T-helper 1 cell treated with Interleukin-12 subunit alpha and Interleukin-12 subunit beta and Interleukin-4 antibody, amounts not matched to agents 30 ng/mL and 1 ng/mL, for 36 hours (primary cell): Measurements from ENCODE around the gene DMRTA2. TPM values are rescaled to one million over a fixed set of nuclear protein-coding genes. Genes with fewer than 3 reads are reported as not detected.
"Not testable (repeated sequence)": the region's sequence is repeated elsewhere in the genome, so short reads cannot be mapped to it uniquely, and the experiment has no call there.

ENCODE experiments used
- intact Hi-C: fragments of 100-400 bp; cut with micrococcal nuclease; formaldehyde crosslinking; loops from one replicate; pipeline ENCODE4 v1.15.1; 2024
- total RNA-seq: library from RNA; stranded (reverse); gene quantifications from 2 replicates; pipeline ENCODE4 v1.2.3, GENCODE V29; 2022

Gene DMRTA2
- total RNA-seq, 1 donor from 2014 or later: not detected

DNA sequence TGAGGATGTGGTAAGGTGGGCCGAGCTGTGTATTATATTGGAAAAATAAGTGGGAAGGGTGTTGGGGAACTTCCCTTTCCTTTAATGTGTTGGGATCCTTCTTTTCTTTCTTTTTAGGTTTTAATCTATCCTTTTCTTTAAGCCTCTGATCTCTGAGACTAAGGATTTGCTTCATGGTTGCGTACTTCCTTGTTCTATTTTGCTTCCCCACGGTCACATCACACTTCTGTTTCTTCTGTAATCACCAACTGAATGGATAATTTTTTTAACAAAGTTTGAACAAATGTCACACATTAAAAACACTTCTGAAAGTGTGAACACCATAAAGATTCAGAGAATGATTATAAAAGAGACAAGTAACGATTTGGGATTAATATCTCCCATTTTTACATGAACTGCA lies 17.4 kb downstream of the DMRTA2 start:
- intact Hi-C loops: no loop called here

DNA sequence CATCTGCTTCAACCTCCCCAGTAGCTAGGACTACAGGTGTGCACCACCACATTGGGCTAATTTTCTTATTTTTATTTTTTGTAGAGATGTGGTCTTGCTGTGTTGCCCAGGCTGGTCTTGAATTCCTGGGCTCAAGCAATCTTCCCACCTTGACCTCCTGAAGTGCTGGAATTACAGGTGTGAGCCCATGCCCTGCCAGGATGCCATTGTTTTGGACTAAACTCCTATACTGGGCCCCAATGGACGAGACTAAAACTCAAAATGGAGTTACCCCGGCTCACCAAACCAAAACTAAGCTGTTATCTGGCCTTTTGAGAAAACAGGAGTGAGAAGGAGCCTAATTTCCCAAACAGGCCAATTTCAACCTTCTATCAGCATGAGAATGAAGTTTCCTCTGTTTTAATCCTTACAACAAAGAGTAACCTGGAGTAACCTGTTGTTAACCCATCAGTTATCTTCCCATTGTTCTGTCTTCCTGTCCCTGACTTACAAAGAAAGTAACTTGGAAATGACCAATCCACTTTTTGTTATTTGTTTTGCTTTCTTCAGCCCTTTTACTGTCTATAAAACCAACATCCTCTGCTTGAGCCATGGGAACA lies 29.6 kb downstream of the DMRTA2 start:
- intact Hi-C loops: no loop called here

DNA sequence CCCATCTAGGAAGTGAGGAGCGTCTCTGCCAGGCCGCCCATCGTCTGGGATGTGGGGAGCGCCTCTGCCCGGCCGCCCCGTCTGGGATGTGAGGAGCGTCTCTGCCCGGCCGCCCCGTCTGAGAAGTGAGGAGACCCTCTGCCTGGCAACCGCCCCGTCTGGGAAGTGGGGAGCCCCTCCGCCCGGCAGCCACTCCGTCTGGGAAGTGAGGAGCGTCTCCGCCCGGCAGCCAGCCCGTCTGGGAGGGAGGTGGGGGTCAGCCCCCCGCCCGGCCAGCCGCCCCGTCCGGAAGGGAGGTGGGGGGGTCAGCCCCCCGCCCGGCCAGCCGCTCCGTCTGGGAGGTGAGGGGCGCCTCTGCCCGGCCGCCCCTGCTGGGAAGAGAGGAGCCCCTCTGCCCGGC lies 41.7 kb downstream of the DMRTA2 start:
- intact Hi-C loops: not testable (repeated sequence)

DNA sequence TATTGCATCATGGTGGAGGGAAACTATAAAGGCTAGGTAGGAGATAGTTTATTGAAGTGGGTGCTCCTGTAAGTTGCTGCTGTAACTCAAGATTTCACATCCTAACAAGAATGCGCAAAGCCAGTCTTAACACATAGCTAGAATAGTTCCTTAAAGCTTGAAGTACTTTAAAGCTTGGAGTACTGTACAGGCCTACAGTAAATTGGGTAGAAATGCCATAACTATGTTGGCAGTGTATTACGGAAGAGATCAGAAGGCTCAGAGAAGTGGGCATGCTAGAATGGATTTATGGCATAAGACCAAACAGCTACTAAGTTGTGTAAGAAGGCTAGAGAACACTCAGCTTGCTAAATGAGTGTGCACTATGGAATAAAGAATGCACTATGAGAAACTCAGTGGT lies 44.5 kb downstream of the DMRTA2 start:
- intact Hi-C loops: no loop called here

DNA sequence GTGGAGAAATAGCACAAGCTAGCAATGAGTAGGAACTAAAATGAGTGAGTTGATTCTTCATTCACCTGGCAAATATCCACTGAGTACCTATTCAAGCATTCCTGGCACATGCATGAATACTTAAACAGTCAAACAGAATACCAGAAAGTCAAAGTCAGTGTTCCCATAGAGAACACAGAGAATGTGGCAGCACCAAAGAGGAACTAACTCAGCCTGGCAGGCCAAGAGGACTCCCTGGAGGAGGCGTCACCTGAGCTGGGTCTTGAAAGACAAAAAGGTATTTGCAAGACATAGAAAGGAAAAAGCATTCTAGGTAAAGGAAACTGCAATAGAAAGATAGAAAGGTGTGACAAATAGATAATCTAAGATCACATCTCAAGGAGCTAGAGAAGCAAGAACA lies 49.7 kb downstream of the DMRTA2 start:
- intact Hi-C loops: no loop called here

DNA sequence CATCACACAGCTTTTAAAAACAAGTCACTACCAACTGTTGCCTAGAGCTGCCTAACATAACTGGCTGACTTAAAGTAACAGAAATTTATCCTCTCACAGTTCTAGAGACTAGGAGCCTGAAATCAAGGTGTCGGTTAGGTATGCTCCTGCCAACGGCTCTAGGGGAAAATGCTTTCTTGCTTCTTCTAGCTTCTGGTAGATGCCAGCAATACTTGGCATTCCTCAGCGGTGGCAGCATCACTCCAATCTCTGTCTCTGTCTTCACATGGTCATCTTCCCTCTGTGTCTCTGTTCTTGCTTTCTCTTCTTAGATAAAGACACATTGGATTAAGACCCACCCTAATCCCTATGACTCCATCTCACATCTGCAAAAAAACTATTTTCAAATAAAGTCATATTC lies 51.5 kb downstream of the DMRTA2 start:
- intact Hi-C loops: no loop called here

DNA sequence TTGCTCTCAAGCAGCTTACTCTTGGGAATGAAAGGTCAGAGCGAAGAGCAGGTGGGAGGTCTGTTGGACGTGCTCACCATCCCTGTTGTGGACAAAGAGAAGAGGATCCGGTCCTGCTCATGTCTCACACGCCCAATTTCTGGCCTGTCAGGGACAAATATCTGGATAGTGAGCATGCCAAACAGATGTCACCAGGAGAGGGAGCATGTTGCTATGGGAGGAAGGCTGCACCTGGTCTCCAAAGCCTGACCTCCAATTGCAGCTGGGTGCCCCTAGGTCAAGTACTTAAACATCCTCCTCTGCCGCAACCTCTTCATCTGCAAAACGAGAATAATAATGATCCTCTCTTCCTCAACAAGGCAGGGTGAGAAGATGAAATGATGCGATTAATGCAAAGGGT lies 53.4 kb downstream of the DMRTA2 start:
- intact Hi-C loops: loop anchor here (2.0 kb wide), 1 partner anchor 819 kb away; no protein-coding TSS in a partner anchor

DNA sequence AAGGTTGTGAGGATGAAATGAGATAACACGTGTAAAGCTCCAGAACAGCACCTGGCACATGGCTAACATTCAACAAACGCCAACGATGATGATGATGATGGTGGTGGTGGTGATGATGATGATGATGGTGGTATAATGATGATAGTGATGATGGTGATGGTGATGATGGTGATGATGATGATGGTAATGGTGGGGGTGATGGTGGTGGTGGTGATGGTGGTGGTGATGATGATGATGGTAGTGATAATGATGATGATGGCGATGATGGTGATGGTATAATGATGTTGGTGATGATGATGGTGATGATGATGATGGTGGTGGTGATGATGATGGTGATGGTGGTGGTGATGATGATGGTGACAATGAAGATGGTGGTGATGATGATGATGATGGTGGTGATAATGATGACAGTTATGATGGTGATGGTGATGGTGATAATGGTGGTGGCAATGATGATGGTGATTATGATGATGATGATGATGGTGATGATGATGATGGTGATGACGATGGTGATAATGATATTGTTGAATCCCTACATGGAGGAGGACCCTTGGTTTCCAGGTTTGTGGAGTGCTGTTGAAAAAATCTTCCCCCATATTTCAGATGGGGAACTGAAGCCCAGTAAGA lies 54.1 kb downstream of the DMRTA2 start:
- intact Hi-C loops: loop anchor here (2.0 kb wide), 1 partner anchor 820 kb away; no protein-coding TSS in a partner anchor

DNA sequence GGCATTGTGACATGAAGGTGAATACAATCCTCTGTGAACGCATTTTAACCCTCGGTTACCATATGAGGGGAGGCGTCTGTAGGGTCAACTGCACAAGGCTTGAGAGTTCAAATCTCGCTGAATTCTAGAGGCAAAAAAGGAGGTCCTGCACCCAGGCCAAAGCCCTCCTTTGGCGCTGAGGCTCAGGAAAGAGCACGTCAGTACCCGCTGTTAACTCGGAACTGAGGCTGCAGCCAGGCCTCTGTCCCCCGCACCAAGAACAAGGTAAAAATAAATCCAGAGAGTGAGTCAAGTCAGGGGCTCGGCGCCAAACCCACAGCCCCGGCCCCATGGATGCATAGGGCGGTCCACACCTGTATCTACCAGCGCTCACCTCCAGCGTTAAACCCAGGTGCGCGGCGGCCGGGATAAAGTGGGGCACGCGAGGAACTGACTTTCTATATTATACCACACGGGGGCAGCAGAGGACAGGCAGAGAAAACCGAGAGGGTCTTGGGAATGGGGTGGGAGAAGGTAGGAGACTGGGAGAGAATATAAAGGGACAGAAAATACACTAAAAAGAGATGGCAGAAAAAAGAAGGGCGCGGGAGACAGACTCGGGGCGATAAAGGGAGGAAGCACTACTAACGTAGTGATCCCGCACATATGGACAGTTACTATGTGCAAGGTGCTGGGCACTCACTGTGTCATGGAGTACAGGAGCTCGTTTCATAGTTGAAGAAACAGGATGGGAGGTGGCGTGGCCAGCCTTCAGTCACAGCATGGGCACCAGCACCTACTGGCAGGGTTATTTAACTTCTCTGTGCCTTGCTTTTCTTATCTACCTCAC lies 54.9 kb downstream of the DMRTA2 start:
- intact Hi-C loops: loop anchor here (1.0 to 2.0 kb wide), 3 partner anchors 336 to 820 kb away; no protein-coding TSS in a partner anchor
